ENCODE measurements around the gene CAMKK2.

CAMKK2 gene

GRCh38 chr12:121202407-121203355 is 93.8 kb downstream of the CAMKK2 start (continued):
- no peak for TF ChIP-seq ZNF2 (tag by site-specific recombination; IDR thresholded peaks at IDR 0.05)
- TF ChIP-seq OVOL3 (tag by site-specific recombination; IDR thresholded peaks at IDR 0.05): peak; percentile 87
- no peak for TF ChIP-seq GFI1B (tag by site-specific recombination; IDR thresholded peaks at IDR 0.05)
- TF ChIP-seq ZNF48 (tag by site-specific recombination; IDR thresholded peaks at IDR 0.05): no peak
- TF ChIP-seq ZNF37A (tag by site-specific recombination; IDR thresholded peaks at IDR 0.05): no peak
- no peak for TF ChIP-seq ZNF280C (tag by site-specific recombination; IDR thresholded peaks at IDR 0.05)
- peak; percentile 83; the same call in 1 of the 2 replicates for TF ChIP-seq ZNF561 (tag by site-specific recombination; IDR thresholded peaks at IDR 0.05; ENCODE audit: borderline replicate concordance)
- 0 out of 2 replicates have a peak, but pooled peaks have one; percentile 25 for TF ChIP-seq PRDM10 (tag by site-specific recombination; IDR thresholded peaks at IDR 0.05)
- TF ChIP-seq ZNF623 (tag by site-specific recombination; IDR thresholded peaks at IDR 0.05): no peak
- 0 out of 2 replicates have a peak, but pooled peaks have one; percentile 19 for TF ChIP-seq ZBTB20 (tag by site-specific recombination; IDR thresholded peaks at IDR 0.05)
- peak; percentile 50; the same call in 1 of the 2 replicates for TF ChIP-seq KLF9 (tag by site-specific recombination; IDR thresholded peaks at IDR 0.05; ENCODE audit: low read depth)
- no peak for TF ChIP-seq ZNF514 (tag by site-specific recombination; IDR thresholded peaks at IDR 0.05)
- TF ChIP-seq ZBTB49 (tag by site-specific recombination; IDR thresholded peaks at IDR 0.05; ENCODE audit: low read depth): no peak
- peak; percentile 22 for TF ChIP-seq ZNF529 (tag by site-specific recombination; IDR thresholded peaks at IDR 0.05; ENCODE audit: insufficient replicate concordance)
- peak; percentile 32; the same call in 1 of the 2 replicates for TF ChIP-seq SP3 (tag by site-specific recombination; IDR thresholded peaks at IDR 0.05)
- no peak for TF ChIP-seq ZBTB7A (tag by site-specific recombination; IDR thresholded peaks at IDR 0.05; ENCODE audit: low read depth)
- TF ChIP-seq ZNF596 (tag by site-specific recombination; IDR thresholded peaks at IDR 0.05): no peak
- TF ChIP-seq ZNF112 (tag by site-specific recombination; IDR thresholded peaks at IDR 0.05): no peak
- TF ChIP-seq ZNF24 (tag by site-specific recombination; IDR thresholded peaks at IDR 0.05): 0 out of 2 replicates have a peak, but pooled peaks have one; percentile 53
- TF ChIP-seq ZNF148 (tag by site-specific recombination; IDR thresholded peaks at IDR 0.05; ENCODE audit: borderline replicate concordance): no peak
- no peak for TF ChIP-seq ZNF548 (tag by site-specific recombination; IDR thresholded peaks at IDR 0.05)
- no peak for TF ChIP-seq PBX3 (CRISPR knock-in tag; IDR thresholded peaks at IDR 0.05)
- no peak for TF ChIP-seq ZFP37 (tag by site-specific recombination; IDR thresholded peaks at IDR 0.05)
- no peak for TF ChIP-seq HIC1 (tag by site-specific recombination; IDR thresholded peaks at IDR 0.05)
- no peak for TF ChIP-seq ZNF707 (tag by site-specific recombination; IDR thresholded peaks at IDR 0.05)
